Measurements from ENCODE around the gene GPR107.

The GPR107 gene

GRCh38 chr9:130143279-130143893 lies 89.7 kb downstream of the GPR107 start:
- TF ChIP-seq, protein P1, sequence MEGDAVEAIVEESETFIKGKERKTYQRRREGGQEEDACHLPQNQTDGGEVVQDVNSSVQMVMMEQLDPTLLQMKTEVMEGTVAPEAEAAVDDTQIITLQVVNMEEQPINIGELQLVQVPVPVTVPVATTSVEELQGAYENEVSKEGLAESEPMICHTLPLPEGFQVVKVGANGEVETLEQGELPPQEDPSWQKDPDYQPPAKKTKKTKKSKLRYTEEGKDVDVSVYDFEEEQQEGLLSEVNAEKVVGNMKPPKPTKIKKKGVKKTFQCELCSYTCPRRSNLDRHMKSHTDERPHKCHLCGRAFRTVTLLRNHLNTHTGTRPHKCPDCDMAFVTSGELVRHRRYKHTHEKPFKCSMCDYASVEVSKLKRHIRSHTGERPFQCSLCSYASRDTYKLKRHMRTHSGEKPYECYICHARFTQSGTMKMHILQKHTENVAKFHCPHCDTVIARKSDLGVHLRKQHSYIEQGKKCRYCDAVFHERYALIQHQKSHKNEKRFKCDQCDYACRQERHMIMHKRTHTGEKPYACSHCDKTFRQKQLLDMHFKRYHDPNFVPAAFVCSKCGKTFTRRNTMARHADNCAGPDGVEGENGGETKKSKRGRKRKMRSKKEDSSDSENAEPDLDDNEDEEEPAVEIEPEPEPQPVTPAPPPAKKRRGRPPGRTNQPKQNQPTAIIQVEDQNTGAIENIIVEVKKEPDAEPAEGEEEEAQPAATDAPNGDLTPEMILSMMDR (IDR thresholded peaks at IDR 0.05; ENCODE audit: borderline replicate concordance, control extremely low read depth, extremely low read depth, insufficient read depth, missing control alignments): no peak
- no peak for DNase-seq (ENCODE audit: low spot score)
- in situ Hi-C loops (cut with MboI; ENCODE audit: low sequenced_read_pairs, unreplicated experiment): no loop called here

DNA sequence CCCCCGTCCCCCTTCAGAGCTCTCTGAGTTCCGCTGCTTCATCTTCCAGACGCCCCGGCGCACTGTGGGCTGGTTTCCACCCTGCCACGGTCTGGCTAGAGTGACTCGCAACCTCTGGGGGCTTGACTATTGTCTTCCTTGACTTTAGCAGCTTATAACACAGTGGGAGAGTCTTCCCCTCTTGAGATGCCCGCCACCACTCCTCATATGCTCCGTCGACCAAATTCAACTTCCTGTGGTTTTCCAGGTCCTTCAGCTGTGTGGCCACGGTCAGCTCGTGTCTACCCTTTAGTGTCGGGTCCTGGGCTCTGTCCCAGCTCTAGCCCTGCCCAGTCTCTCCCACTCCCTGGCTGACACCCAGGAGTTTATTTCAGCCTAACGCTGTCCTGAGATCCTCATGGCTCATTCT lies 90.3 kb downstream of the GPR107 start:
- in situ Hi-C loops (cut with MboI; ENCODE audit: low sequenced_read_pairs, unreplicated experiment): no loop called here
- TF ChIP-seq, protein P1 (IDR thresholded peaks at IDR 0.05; ENCODE audit: borderline replicate concordance, control extremely low read depth, extremely low read depth, insufficient read depth, missing control alignments): no peak
- DNase-seq (ENCODE audit: low spot score): no peak

DNA sequence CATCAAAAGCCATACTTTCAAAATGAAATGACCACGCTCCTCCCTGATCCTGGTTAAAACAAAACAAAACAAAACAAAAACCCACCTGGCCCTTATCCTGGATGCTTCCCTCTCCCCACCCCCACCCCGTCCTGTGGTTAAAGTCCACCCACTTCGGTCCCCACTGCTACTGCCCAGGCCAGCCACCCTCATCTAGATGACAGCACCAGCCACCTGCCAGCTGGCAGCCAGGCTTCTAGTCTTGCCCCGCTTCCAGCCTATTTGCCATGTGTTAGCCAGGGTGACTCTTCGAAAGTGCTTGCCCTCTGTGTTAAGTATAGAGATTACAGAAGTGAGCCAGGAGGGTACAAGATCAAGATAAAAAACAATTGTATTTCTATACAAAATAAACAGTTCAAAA lies 91.0 kb downstream of the GPR107 start:
- in situ Hi-C loops (cut with MboI; ENCODE audit: low sequenced_read_pairs, unreplicated experiment): no loop called here
- TF ChIP-seq, protein P1 (IDR thresholded peaks at IDR 0.05; ENCODE audit: borderline replicate concordance, control extremely low read depth, extremely low read depth, insufficient read depth, missing control alignments): no peak
- DNase-seq (ENCODE audit: low spot score): no peak

DNA sequence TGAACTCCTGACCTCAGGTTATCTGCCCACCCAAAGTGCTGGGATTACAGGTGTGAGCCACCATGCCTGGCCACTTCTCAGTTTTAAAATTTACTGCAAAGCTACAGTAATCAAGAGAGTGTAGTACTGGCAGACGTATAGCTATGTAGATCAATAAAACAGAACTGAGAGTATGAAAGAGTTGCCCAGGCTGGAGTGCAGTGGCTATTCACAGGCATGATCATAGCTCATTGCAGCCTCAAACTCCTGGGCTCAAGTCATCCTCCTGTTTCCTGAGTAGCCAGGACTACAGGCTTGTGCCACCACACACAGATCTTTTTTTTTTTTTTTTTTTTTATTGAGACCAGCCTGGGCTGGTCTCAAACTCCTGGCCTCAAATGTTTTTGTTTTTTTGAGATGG lies 92.0 kb downstream of the GPR107 start:
- no peak for DNase-seq (ENCODE audit: low spot score)
- in situ Hi-C loops (cut with MboI; ENCODE audit: low sequenced_read_pairs, unreplicated experiment): no loop called here
- TF ChIP-seq, protein P1 (IDR thresholded peaks at IDR 0.05; ENCODE audit: borderline replicate concordance, control extremely low read depth, extremely low read depth, insufficient read depth, missing control alignments): no peak

DNA sequence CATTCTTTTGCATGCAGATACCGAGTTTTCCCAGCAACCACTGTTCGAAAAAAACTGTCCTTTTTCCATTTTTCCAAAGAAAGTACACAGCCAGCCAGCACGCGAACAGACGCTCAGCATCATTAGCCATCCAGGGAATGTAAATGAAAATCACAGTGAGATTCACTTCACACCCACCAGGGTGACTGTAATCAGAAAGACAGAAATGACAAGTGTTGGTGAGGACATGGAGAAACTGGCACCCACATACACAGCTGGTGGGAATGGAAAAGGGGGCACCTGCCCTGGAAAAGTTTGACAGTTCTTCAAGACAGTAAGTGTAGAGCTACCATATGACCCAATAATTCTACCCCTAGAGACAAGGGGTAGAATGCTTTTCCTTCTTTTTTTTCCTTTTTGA lies 93.5 kb downstream of the GPR107 start:
- TF ChIP-seq, protein P1 (IDR thresholded peaks at IDR 0.05; ENCODE audit: borderline replicate concordance, control extremely low read depth, extremely low read depth, insufficient read depth, missing control alignments): no peak
- DNase-seq (ENCODE audit: low spot score): no peak
- in situ Hi-C loops (cut with MboI; ENCODE audit: low sequenced_read_pairs, unreplicated experiment): no loop called here

GRCh38 chr9:130147910-130148309 lies 94.2 kb downstream of the GPR107 start:
- DNase-seq (ENCODE audit: low spot score): no peak
- in situ Hi-C loops (cut with MboI; ENCODE audit: low sequenced_read_pairs, unreplicated experiment): no loop called here
- TF ChIP-seq, protein P1 (IDR thresholded peaks at IDR 0.05; ENCODE audit: borderline replicate concordance, control extremely low read depth, extremely low read depth, insufficient read depth, missing control alignments): no peak

Data from GM13976 (cell line).